Progenitor cell of endocrine pancreas (in vitro differentiated cells): Measurements from ENCODE around the gene KMT5B. TPM values are rescaled to one million over a fixed set of nuclear protein-coding genes. Genes with fewer than 3 reads are reported as not detected.

Experiments
- DNase-seq: peaks from one replicate; pipeline ENCODE4 v3.0.0; 2021; ENCODE audit warnings: low spot score; ENCODE audit not compliant: unreplicated experiment
- H3K27ac Mint-ChIP-seq: 2 replicates; pipeline ENCODE4 v1.8.0; 2021; ENCODE audit warnings: mild to moderate bottlenecking, moderate library complexity, mixed read lengths
- H3K27me3 Mint-ChIP-seq: 2 replicates; pipeline ENCODE4 v1.8.0; 2021; ENCODE audit warnings: mixed read lengths
- H3K36me3 Mint-ChIP-seq: 2 replicates; pipeline ENCODE4 v1.8.0; 2022; ENCODE audit warnings: mixed read lengths; ENCODE audit not compliant: insufficient read depth
- H3K4me1 Mint-ChIP-seq: 2 replicates; pipeline ENCODE4 v1.8.0; 2021; ENCODE audit warnings: low read depth, mixed read lengths
- H3K4me3 Mint-ChIP-seq: 2 replicates; pipeline ENCODE4 v1.8.0; 2021; ENCODE audit warnings: low read depth, mild to moderate bottlenecking, moderate library complexity, mixed read lengths
- H3K9me3 Mint-ChIP-seq: 2 replicates; pipeline ENCODE4 v1.8.0; 2021; ENCODE audit warnings: low read depth, mixed read lengths
- total RNA-seq: library from RNA; stranded (reverse); gene quantifications from 2 replicates; pipeline ENCODE4 v1.2.1, GENCODE V29; 2021
- TF ChIP-seq, protein P1 (sequence below): fragments of 200-600 bp; sonication (generic); IDR thresholded peaks from one replicate; pipeline ENCODE4 v1.5.0; 2021; ENCODE audit warnings: antibody characterized with exemption, mild to moderate bottlenecking; ENCODE audit not compliant: unreplicated experiment

Gene KMT5B
- total RNA-seq, 1 donor from 2014 or later = 67.5 TPM

DNA sequence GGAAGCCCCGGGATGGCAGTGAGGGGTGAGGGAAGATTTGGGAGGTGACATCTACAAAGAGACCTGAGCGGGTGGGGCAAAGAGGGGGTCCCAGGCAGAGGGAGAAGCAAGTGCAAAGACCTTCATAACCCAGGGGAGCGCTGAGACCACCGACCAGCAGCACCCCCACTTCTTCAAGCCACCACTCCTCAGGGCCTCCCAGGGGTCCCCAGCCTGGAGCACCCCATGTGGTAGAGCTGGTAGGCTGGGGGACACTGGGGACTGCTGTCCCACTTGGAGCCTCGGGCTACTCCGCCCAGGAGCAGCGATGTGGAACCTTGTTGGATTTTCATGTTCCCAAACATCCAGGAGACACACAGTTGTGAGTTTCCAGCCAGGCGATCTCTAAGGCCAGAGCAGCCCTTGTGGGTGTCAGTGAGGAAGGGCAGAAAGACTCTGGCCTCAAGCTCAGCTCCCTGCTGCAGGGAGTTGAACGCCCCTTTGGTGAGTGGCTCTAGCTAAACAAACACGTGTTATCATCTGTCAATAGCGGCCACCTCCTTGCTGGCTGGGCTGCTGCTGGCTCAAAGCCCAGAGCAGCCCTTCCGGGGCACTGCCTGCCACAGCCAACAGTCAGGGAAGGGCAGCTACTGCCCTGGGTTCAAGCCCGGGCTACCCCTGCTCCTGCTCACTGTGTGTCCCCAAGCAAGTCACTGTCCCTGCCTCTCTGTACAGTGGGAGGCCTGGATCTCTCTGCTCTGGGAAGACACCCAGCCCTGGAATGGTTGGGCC is 66.2 kb downstream of the KMT5B start:
- H3K9me3 Mint-ChIP-seq = no peaks in the 10 kb centered on the region
- H3K4me1 Mint-ChIP-seq = peaks cover 18% of the 10 kb centered on the region
- DNase-seq = peak; percentile 33
- H3K36me3 Mint-ChIP-seq = no peaks in the 10 kb centered on the region
- no peak overlapping the region for H3K27ac Mint-ChIP-seq
- TF ChIP-seq, protein P1, sequence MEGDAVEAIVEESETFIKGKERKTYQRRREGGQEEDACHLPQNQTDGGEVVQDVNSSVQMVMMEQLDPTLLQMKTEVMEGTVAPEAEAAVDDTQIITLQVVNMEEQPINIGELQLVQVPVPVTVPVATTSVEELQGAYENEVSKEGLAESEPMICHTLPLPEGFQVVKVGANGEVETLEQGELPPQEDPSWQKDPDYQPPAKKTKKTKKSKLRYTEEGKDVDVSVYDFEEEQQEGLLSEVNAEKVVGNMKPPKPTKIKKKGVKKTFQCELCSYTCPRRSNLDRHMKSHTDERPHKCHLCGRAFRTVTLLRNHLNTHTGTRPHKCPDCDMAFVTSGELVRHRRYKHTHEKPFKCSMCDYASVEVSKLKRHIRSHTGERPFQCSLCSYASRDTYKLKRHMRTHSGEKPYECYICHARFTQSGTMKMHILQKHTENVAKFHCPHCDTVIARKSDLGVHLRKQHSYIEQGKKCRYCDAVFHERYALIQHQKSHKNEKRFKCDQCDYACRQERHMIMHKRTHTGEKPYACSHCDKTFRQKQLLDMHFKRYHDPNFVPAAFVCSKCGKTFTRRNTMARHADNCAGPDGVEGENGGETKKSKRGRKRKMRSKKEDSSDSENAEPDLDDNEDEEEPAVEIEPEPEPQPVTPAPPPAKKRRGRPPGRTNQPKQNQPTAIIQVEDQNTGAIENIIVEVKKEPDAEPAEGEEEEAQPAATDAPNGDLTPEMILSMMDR = no peak
- H3K4me3 Mint-ChIP-seq = no peak overlapping the region
- peaks cover 9% of the 10 kb centered on the region for H3K27me3 Mint-ChIP-seq

DNA sequence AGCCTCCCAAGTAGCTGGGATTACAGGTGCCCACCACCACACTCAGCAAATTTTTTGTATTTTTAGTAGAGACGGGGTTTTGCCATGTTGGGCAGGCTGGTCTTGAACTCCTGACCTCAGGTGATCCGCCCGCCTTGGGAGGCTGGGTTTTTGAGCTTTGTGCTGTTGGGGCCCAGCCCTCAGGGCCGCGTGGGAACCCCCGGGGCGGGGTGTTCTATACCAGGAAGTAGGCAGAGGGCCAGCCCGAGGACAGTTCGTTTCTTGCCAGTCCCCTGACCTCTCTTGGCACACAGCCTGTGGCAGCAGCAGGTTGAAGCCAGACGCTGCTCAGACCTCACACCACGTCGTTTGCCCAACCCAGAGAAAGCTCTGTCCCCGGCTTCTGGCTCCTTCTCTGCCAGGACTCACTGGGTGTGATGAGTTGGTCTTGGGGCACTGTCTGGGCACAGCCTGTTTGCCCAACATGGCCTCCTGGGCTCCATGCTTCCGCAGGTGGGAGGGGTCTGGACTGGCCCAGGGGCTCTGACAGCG is 67.0 kb downstream of the KMT5B start:
- no peak for DNase-seq
- Mint-ChIP-seq H3K4me1 (peaks cover 18% of the 10 kb centered on the region), H3K36me3 (no peaks in the 10 kb centered on the region), H3K27ac (no peak overlapping the region), H3K27me3 (peaks cover 5% of the 10 kb centered on the region), H3K9me3 (no peaks in the 10 kb centered on the region), H3K4me3 (no peak overlapping the region)
- TF ChIP-seq, protein P1 = no peak

DNA sequence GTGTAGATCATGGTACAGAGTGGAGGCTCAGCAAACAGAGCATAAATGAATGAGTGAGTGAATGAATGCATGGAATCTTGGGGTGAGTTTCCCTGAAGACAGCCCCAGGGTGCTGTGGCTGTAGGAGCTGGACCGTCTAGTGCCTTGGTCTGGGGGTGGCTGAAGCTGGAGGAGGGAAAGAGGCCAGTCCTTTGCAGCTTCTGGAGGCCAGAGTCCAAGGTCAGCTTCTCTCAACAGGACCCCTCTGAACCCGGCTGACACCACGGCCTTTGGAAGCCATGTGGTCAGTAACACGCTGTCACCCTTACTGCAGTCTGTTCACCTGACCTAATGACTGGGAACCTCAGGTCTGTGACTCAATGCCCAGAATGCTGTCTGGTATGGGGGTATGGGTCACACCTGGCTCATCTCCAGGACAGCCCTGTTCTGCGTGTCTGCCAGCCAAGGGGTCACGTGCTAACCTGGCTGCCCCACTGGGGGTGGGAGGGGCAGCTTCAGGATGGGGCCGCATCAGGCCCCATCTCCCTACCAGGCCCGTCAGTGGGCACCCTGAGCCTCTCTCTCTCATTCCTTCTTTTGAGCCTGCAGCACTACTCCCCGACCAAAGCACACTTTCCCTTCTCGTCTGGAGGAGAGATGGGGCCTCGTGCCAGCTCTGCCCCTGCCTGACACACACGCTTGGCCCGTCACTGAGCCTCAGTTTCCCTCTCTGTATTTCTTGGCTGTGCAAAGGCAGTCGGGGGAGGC is 67.8 kb downstream of the KMT5B start:
- Mint-ChIP-seq H3K9me3 (no peaks in the 10 kb centered on the region), H3K4me1 (peaks cover 18% of the 10 kb centered on the region), H3K27me3 (peaks cover 5% of the 10 kb centered on the region), H3K4me3 (no peak overlapping the region), H3K36me3 (no peaks in the 10 kb centered on the region), H3K27ac (no peak overlapping the region)
- TF ChIP-seq, protein P1 = no peak
- DNase-seq = no peak

DNA sequence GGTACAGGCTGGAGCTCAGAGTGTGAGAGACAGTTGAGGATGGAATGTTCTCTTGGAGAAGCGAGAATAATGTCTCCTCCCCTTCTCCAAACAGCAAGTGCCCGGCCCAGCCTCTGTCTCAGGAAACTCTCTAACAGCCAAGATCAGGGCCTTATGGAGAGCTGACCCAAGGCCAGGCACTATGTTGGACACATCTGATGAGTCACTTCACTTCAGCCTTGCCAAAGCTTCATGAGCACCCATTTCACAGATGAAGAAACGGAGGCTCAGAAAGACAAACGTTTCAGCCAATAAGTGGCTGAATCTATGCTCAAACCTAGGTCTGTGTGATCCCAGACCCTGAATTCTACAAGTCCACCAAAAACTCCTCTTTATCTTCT is 69.8 kb downstream of the KMT5B start:
- no peak overlapping the region for H3K4me3 Mint-ChIP-seq
- TF ChIP-seq, protein P1 = no peak
- no peak overlapping the region for H3K27ac Mint-ChIP-seq
- H3K4me1 Mint-ChIP-seq = peaks cover 20% of the 10 kb centered on the region
- H3K36me3 Mint-ChIP-seq = no peaks in the 10 kb centered on the region
- no peaks in the 10 kb centered on the region for H3K9me3 Mint-ChIP-seq
- peaks cover 3% of the 10 kb centered on the region for H3K27me3 Mint-ChIP-seq
- no peak for DNase-seq

DNA sequence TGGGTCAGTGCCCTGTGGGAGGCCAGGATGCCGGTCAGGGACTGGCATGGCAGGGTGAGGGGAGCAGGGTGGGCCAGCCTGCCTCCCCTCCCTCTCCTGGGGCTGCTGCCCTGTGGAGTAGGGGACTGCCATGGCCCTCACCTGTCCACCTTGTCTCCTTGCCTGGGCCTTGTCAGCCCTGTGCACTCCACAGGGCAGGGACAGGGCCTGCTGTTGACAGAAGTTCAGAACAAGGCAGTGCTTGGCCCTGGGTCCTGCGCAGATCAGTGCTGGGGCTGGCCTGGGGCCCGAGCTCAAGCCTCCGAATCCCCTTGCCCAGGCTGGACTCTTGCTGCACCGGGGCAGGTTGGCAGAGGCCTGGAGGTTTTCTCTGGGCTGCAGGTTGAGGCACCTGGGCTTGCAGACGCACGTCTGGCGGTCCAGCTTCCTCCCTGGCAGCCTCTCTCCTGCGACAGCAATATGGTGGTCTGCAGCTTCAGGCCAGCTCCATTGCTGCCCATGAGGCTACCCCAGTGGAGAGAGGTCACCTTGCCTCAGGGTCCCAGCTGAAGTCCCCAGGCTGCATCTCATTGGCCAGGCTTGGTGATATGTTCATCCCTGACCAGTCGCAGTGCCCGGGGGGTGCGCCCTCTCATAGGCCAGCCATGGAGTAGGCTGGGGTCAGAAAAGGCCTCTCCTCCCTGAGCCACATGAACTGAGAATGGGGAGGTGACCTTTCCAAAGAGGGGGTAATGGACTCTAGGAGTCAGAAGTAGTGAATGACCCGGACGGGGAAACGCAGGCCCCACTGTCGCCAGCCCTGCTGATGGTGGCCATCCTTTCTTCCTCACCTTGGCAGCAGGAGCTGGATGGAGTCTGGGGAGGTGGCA is 70.4 kb downstream of the KMT5B start:
- Mint-ChIP-seq H3K4me1 (peaks cover 22% of the 10 kb centered on the region), H3K4me3 (no peak overlapping the region), H3K36me3 (peaks cover 2% of the 10 kb centered on the region), H3K27ac (no peak overlapping the region), H3K9me3 (peaks cover 2% of the 10 kb centered on the region), H3K27me3 (no peaks in the 10 kb centered on the region)
- TF ChIP-seq, protein P1 = no peak
- DNase-seq = no peak
